HepG2 (cell line): ENCODE measurements around the gene ALG8. TPM values are rescaled to one million over a fixed set of nuclear protein-coding genes. Genes with fewer than 3 reads are reported as not detected.

Source experiments
- ATAC-seq: fragments of 200-7000 bp; cut with Tn5 transposase; 3 replicates; pipeline ENCODE4 v1.9.1; 2020; ENCODE audit warnings: mild to moderate bottlenecking, moderate library complexity
- BruUV-seq: library from RNA; stranded (reverse); fragments of 400-500 nt; replicated peaks from 2 replicates; lab custom pipeline; 2021; lab: Mats Ljungman, UMichigan
- CTCF ChIA-PET: fragments of 300-600 bp; formaldehyde crosslinking; extraction: SDS; loops from one replicate; lab custom pipeline; 2021; ENCODE audit warnings: low total read pairs, inconsistent platforms, low intra/inter-chr PET ratio; lab: Yijun Ruan, JAX
- POLR2A ChIA-PET: fragments of 350-600 bp; sonication (Branson Sonifier 250); formaldehyde crosslinking; loops from one replicate; lab custom pipeline; 2020; ENCODE audit warnings: antibody characterized with exemption, inconsistent platforms; lab: Yijun Ruan, JAX
- DNase-seq: peaks from one replicate; pipeline ENCODE4 v3.0.0-alpha.2; 2015; ENCODE audit warnings: low spot score
- FAIRE-seq: peaks from 3 replicates; lab custom pipeline; 2011; peaks lifted over from hg19 to GRCh38; lab: Jason Lieb, UNC
- H2AFZ ChIP-seq: one replicate; pipeline ENCODE4 v1.6.1; 2011; ENCODE audit warnings: low read length, inconsistent platforms
- H3K27ac ChIP-seq: fragments of 300-600 bp; 3 replicates; pipeline ENCODE4 v1.8.0; 2011; ENCODE audit warnings: mixed run types, mild to moderate bottlenecking, mixed read lengths, low read length, inconsistent platforms; ENCODE audit not compliant: insufficient read depth; ENCODE audit errors: extremely low read length
- H3K27me3 ChIP-seq, 2 experiments: fragments of 200-600 bp in 1 of 2; 2 replicates in 1 of 2; 3 replicates in 1 of 2; pipeline versions ENCODE4 v1.6.0 to v1.8.0; 2011; ENCODE audit warnings: low read length in 2 of 2, mild to moderate bottlenecking in 2 of 2, moderate library complexity in 2 of 2, inconsistent platforms in 1 of 2; ENCODE audit not compliant: insufficient read depth in 2 of 2, control insufficient read depth in 1 of 2
- H3K36me3 ChIP-seq, 2 experiments: fragments of 200-600 bp in 1 of 2; replicated peaks in 1 of 2; 2 replicates in 1 of 2; 3 replicates in 1 of 2; pipeline versions ENCODE4 v1.5.1 to v1.8.0; 2011; ENCODE audit warnings: low read length in 2 of 2, inconsistent platforms in 1 of 2; ENCODE audit not compliant: insufficient read depth in 2 of 2, control insufficient read depth in 1 of 2
- H3K4me1 ChIP-seq: 2 replicates; pipeline ENCODE4 v1.5.1; 2012; ENCODE audit warnings: low read length, inconsistent platforms; ENCODE audit not compliant: insufficient read depth
- H3K4me2 ChIP-seq: 2 replicates; pipeline ENCODE4 v1.6.0; 2011; ENCODE audit warnings: low read depth, low read length, inconsistent platforms
- H3K4me3 ChIP-seq, 3 experiments: fragments of 200-600 bp in 1 of 3; sonication (generic), shearing (Covaris generic) in 1 of 3; replicated peaks in 1 of 3; 2 replicates each; pipeline ENCODE4 v1.5.1; 2011 to 2016; ENCODE audit warnings: low read length in 3 of 3, inconsistent platforms in 2 of 3, low read depth in 2 of 3, mild to moderate bottlenecking in 2 of 3, control low read depth in 1 of 3, mixed read lengths in 1 of 3; ENCODE audit not compliant: insufficient read depth in 1 of 3
- H3K79me2 ChIP-seq: one replicate; pipeline ENCODE4 v1.6.1; 2011; ENCODE audit warnings: low read length, inconsistent platforms; ENCODE audit not compliant: insufficient read depth
- H3K9ac ChIP-seq: 2 replicates; pipeline ENCODE4 v1.6.0; 2011; ENCODE audit warnings: mild to moderate bottlenecking, low read depth, low read length, inconsistent platforms; ENCODE audit not compliant: insufficient read depth
- H3K9me3 ChIP-seq: 2 replicates; pipeline ENCODE4 v1.5.1; 2012; ENCODE audit warnings: mild to moderate bottlenecking, low read length
- H4K20me1 ChIP-seq: 2 replicates; pipeline ENCODE4 v1.6.0; 2011; ENCODE audit warnings: inconsistent platforms, mild to moderate bottlenecking, low read length, moderate library complexity; ENCODE audit not compliant: insufficient read depth
- ARNT2 ChIP-seq: sonication (generic); formaldehyde crosslinking; IDR thresholded peaks from 2 replicates; pipeline ENCODE4 v1.8.0; 2022; ENCODE audit warnings: mild to moderate bottlenecking, low read depth, missing genetic modification reagents, moderate library complexity
- CSRNP2 ChIP-seq: sonication (generic); formaldehyde crosslinking; conservative IDR thresholded peaks from 2 replicates; pipeline ENCODE4 v1.8.0; 2022; ENCODE audit warnings: low read depth, missing genetic modification reagents
- FOXO4 ChIP-seq: sonication (generic); formaldehyde crosslinking; conservative IDR thresholded peaks from 2 replicates; pipeline ENCODE4 v1.8.1; 2023; ENCODE audit warnings: missing genetic modification reagents
- MTF2 ChIP-seq: sonication (generic); formaldehyde crosslinking; IDR thresholded peaks from 2 replicates; pipeline ENCODE4 v1.5.0; 2020; ENCODE audit warnings: missing genetic modification reagents, borderline replicate concordance
- MYNN ChIP-seq: sonication (generic); formaldehyde crosslinking; IDR thresholded peaks from 2 replicates; pipeline ENCODE4 v1.4.0; 2020; ENCODE audit warnings: mild to moderate bottlenecking, low read depth, missing genetic modification reagents
- SMC3 ChIP-seq: IDR thresholded peaks from 2 replicates; pipeline ENCODE4 v1.6.1; 2011; ENCODE audit warnings: low read length, improper control_type of control experiment
- SP4 ChIP-seq: sonication (generic); formaldehyde crosslinking; IDR thresholded peaks from 2 replicates; pipeline ENCODE4 v1.8.1; 2023; ENCODE audit warnings: mild to moderate bottlenecking, missing genetic modification reagents
- ZNF224 ChIP-seq: sonication (generic); formaldehyde crosslinking; IDR thresholded peaks from 2 replicates; pipeline ENCODE4 v1.5.0; 2020; ENCODE audit warnings: mild to moderate bottlenecking, missing genetic modification reagents
- ZNF282 ChIP-seq: fragments of 450-650 bp; IDR thresholded peaks from 2 replicates; pipeline ENCODE4 v1.6.1; 2018; ENCODE audit not compliant: partially characterized antibody
- ZNF414 ChIP-seq: sonication (generic); formaldehyde crosslinking; IDR thresholded peaks from 2 replicates; pipeline ENCODE4 v1.5.0; 2020; ENCODE audit warnings: missing genetic modification reagents
- WGBS: methylation state at CpG from one replicate; pipeline ENCODE4 v1.1.6; 2017; ENCODE audit warnings: low lambda C conversion rate; 5-methylcytosine and 5-hydroxymethylcytosine counted together
- in situ Hi-C: cut with HindIII; loops from 2 replicates; pipeline ENCODE4 v1.10.0; 2017; ENCODE audit warnings: low pct_unique_long_range_greater_than_20kb; ENCODE audit not compliant: extremely low pct_ligation_motif_present
- intact Hi-C: fragments of 100-400 bp; cut with micrococcal nuclease; formaldehyde crosslinking; loops from one replicate; pipeline ENCODE4 v1.10.0; 2022; ENCODE audit not compliant: unreplicated experiment
- polyA plus RNA-seq, 8 experiments: library from polyadenylated mRNA; depleted of rRNA in 3 of 8; stranded (reverse) in 7 of 8; unstranded in 1 of 8; fragments of >200 nt; fragmentation: Illumina TruSeq in 4 of 8; extraction: Trizol in 4 of 8; gene quantifications; 2 replicates each; pipeline versions ENCODE4 v1.2.1 to v1.2.3, GENCODE V29; 2011 to 2016; ENCODE audit warnings: low read depth in 4 of 8, missing spikeins in 1 of 8, mixed read lengths in 1 of 8; ENCODE audit not compliant: insufficient read depth in 1 of 8
- total RNA-seq, 5 experiments: library from RNA; depleted of rRNA; stranded (reverse); fragments of >200 nt; fragmentation: Illumina TruSeq; extraction: Trizol; gene quantifications; 2 replicates each; pipeline ENCODE4 v1.2.3, GENCODE V29; 2016; ENCODE audit warnings: low read depth in 1 of 5
- TF ChIP-seq, protein P1 (sequence below): sonication (generic); formaldehyde crosslinking; IDR thresholded peaks from 2 replicates; pipeline ENCODE4; 2020; ENCODE audit warnings: missing genetic modification reagents, mild to moderate bottlenecking, borderline replicate concordance
- TF ChIP-seq, protein P2 (sequence below): sonication (generic); formaldehyde crosslinking; IDR thresholded peaks from 2 replicates; pipeline ENCODE4 v1.4.0; 2020; ENCODE audit warnings: missing genetic modification reagents, borderline replicate concordance
- TF ChIP-seq, protein P3 (sequence below): sonication (generic); formaldehyde crosslinking; IDR thresholded peaks from 2 replicates; pipeline ENCODE4 v1.5.0; 2020; ENCODE audit warnings: missing genetic modification reagents

The ALG8 gene
- total and polyA plus RNA-seq, 2 of the 13 experiments (the other 11 are each of a cell fraction or from before 2014, with no cell fraction given), result 75.8 to 88.0 TPM

GRCh38 chr11:78160557-78160956 lies 21.1 kb upstream of the ALG8 start:
- no peak for ATAC-seq
- Histone ChIP-seq H3K9me3 (no peaks in the 10 kb centered on the region), H3K36me3 (no peaks in the 10 kb centered on the region), H3K9ac (no peak overlapping the region), H3K27me3 (no peaks in the 10 kb centered on the region), H3K4me1 (peaks cover 58% of the 10 kb centered on the region), H3K27ac (no peak overlapping the region), H2AFZ (no peak overlapping the region), H3K4me3 (no peak overlapping the region), H4K20me1 (no peaks in the 10 kb centered on the region), H3K4me2 (no peak overlapping the region), H3K79me2 (no peaks in the 10 kb centered on the region)
- TF ChIP-seq ZNF414 (CRISPR knock-in tag), result no peak
- TF ChIP-seq MYNN (CRISPR knock-in tag), result no peak
- TF ChIP-seq, protein P1, sequence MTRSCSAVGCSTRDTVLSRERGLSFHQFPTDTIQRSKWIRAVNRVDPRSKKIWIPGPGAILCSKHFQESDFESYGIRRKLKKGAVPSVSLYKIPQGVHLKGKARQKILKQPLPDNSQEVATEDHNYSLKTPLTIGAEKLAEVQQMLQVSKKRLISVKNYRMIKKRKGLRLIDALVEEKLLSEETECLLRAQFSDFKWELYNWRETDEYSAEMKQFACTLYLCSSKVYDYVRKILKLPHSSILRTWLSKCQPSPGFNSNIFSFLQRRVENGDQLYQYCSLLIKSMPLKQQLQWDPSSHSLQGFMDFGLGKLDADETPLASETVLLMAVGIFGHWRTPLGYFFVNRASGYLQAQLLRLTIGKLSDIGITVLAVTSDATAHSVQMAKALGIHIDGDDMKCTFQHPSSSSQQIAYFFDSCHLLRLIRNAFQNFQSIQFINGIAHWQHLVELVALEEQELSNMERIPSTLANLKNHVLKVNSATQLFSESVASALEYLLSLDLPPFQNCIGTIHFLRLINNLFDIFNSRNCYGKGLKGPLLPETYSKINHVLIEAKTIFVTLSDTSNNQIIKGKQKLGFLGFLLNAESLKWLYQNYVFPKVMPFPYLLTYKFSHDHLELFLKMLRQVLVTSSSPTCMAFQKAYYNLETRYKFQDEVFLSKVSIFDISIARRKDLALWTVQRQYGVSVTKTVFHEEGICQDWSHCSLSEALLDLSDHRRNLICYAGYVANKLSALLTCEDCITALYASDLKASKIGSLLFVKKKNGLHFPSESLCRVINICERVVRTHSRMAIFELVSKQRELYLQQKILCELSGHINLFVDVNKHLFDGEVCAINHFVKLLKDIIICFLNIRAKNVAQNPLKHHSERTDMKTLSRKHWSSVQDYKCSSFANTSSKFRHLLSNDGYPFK (CRISPR knock-in tag), result no peak
- no peak for TF ChIP-seq MTF2
- TF ChIP-seq, protein P2, sequence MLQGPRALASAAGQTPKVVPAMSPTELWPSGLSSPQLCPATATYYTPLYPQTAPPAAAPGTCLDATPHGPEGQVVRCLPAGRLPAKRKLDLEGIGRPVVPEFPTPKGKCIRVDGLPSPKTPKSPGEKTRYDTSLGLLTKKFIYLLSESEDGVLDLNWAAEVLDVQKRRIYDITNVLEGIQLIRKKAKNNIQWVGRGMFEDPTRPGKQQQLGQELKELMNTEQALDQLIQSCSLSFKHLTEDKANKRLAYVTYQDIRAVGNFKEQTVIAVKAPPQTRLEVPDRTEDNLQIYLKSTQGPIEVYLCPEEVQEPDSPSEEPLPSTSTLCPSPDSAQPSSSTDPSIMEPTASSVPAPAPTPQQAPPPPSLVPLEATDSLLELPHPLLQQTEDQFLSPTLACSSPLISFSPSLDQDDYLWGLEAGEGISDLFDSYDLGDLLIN (CRISPR knock-in tag), result no peak
- TF ChIP-seq, protein P3, sequence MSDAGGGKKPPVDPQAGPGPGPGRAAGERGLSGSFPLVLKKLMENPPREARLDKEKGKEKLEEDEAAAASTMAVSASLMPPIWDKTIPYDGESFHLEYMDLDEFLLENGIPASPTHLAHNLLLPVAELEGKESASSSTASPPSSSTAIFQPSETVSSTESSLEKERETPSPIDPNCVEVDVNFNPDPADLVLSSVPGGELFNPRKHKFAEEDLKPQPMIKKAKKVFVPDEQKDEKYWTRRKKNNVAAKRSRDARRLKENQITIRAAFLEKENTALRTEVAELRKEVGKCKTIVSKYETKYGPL (CRISPR knock-in tag), result no peak
- no peak for TF ChIP-seq FOXO4
- no peak for TF ChIP-seq SP4
- no peak for TF ChIP-seq ZNF224 (CRISPR knock-in tag)
- TF ChIP-seq ZNF282, result no peak
- TF ChIP-seq ARNT2 (CRISPR knock-in tag), result no peak
- no peak for TF ChIP-seq CSRNP2
- TF ChIP-seq SMC3, result no peak
- WGBS, result 77% methylated on average over 1 of the region's 1 CpG
- no peak for FAIRE-seq
- in situ Hi-C loops (no loop called here), intact Hi-C loops (no loop called here)
- no TSS peak for BruUV-seq
- CTCF ChIA-PET, result no interaction called here
- POLR2A ChIA-PET, result interaction anchor here (1.3 kb wide), 1 partner anchor 10 kb away, joined by 3 read pairs; no protein-coding TSS in a partner anchor
- DNase-seq, result no peak
